ENCODE results near the gene SZRD1.
"Not testable (repeated sequence)": the region's sequence is repeated elsewhere in the genome, so short reads cannot be mapped to it uniquely, and the experiment has no call there.

Gene SZRD1

GRCh38 chr1:16366722-16367257 lies at the start of gene SZRD1:
TSS of gene SZRD1 (plus strand) at chr1:16367242. CDS start at chr1:16367258, 16 bp downstream.
- peak; percentile 80 to 94 (median 88) for DNase-seq

- no peak for DNase-seq
These were observed 48.5 kb upstream of the SZRD1 start for GRCh38 chr1:16318555-16318954.

- DNase-seq, result no peak
These were observed 45.7 kb upstream of the SZRD1 start for GRCh38 chr1:16321176-16321867.

- DNase-seq, result no peak
These were observed 42.6 kb upstream of the SZRD1 start for GRCh38 chr1:16324456-16324890.

- no peak for DNase-seq
These were observed 40.1 kb upstream of the SZRD1 start for GRCh38 chr1:16326833-16327404.

GRCh38 chr1:16334655-16335340 lies 32.2 kb upstream of the SZRD1 start:
- no peak for DNase-seq

- no peak for DNase-seq
These were observed 28.1 kb upstream of the SZRD1 start for GRCh38 chr1:16338961-16339360.

- no peak for DNase-seq
These were observed 26.4 kb upstream of the SZRD1 start for GRCh38 chr1:16340673-16341072.

GRCh38 chr1:16342331-16343062 lies 24.5 kb upstream of the SZRD1 start:
- no peak for DNase-seq

GRCh38 chr1:16343276-16343675 lies 23.8 kb upstream of the SZRD1 start:
- not testable (repeated sequence) for DNase-seq

GRCh38 chr1:16348414-16349182 lies 18.4 kb upstream of the SZRD1 start:
- no peak for DNase-seq

GRCh38 chr1:16349847-16350406 lies 17.1 kb upstream of the SZRD1 start:
- DNase-seq, result no peak

- DNase-seq, result no peak
These were observed 15.5 kb upstream of the SZRD1 start for GRCh38 chr1:16351456-16351993.

GRCh38 chr1:16351994-16352841 lies 14.8 kb upstream of the SZRD1 start, which contains the start of gene FBXO42:
TSS of gene FBXO42 (minus strand) at chr1:16352480. CDS start at chr1:16315418, 37,062 bp downstream.
- peak; percentile 68 to 88 (median 76) for DNase-seq

- no peak for DNase-seq
These were observed 14.1 kb upstream of the SZRD1 start for GRCh38 chr1:16352842-16353535.

GRCh38 chr1:16354619-16355018 lies 12.4 kb upstream of the SZRD1 start:
- DNase-seq, result no peak

GRCh38 chr1:16356867-16357266 lies 10.2 kb upstream of the SZRD1 start:
- DNase-seq, result no peak

- not testable (repeated sequence) for DNase-seq
These were observed 1.9 kb upstream of the SZRD1 start for GRCh38 chr1:16365146-16365498.

- peak; percentile 66 to 73 (median 70) for DNase-seq
These were observed 371 bp downstream of the SZRD1 start for GRCh38 chr1:16367258-16367967.

Measured in activated CD4-positive, CD25-positive, alpha-beta regulatory T cell (primary cell).